Measurements from ENCODE around the gene GPC2.
"Not testable (repeated sequence)": the region's sequence is repeated elsewhere in the genome, so short reads cannot be mapped to it uniquely, and the experiment has no call there.

The GPC2 gene

GRCh38 chr7:100152937-100153666 lies 24.1 kb downstream of the GPC2 start:
- no peak for DNase-seq (ENCODE audit: low read depth, low spot score)

GRCh38 chr7:100152404-100152803 lies 24.8 kb downstream of the GPC2 start:
- no peak for DNase-seq (ENCODE audit: low read depth, low spot score)

- DNase-seq (ENCODE audit: low read depth, low spot score) = peak; percentile 97
Measured at GRCh38 chr7:100148559-100149328, 28.4 kb downstream of the GPC2 start, which contains the start of gene LAMTOR4. TSS of gene LAMTOR4 (plus strand) at chr7:100148918. CDS start at chr7:100148973, 55 bp downstream.

GRCh38 chr7:100148225-100148558 lies 29.0 kb downstream of the GPC2 start:
- no peak for DNase-seq (ENCODE audit: low read depth, low spot score)

- no peak for DNase-seq (ENCODE audit: low read depth, low spot score)
Measured at GRCh38 chr7:100147278-100147677, 29.9 kb downstream of the GPC2 start.

GRCh38 chr7:100146350-100146749 lies 30.8 kb downstream of the GPC2 start:
- not testable (repeated sequence) for DNase-seq (ENCODE audit: low read depth, low spot score)

DNA sequence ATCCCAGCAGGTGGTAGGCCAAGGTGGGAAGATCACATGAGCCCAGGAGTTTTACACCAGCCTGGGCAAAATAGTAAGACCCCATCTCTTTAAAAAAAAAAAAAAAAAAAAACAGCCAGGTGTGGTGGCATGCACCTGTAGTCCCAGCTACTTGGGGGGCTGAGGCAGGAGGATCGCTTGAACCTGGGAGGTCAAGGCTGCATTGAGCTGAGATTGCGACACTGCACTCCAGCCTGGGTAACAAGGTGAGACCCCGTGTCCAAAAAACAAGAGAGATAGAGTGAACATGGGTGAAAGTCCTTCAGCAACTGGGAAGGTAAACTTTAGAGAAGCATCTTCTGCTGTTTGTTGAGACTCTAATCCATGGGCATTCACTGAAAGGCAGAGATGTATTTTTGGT lies 34.7 kb downstream of the GPC2 start:
- no peak for DNase-seq (ENCODE audit: low read depth, low spot score)

GRCh38 chr7:100141555-100141949 lies 35.6 kb downstream of the GPC2 start:
- DNase-seq (ENCODE audit: low read depth, low spot score) = no peak

- DNase-seq (ENCODE audit: low read depth, low spot score) = no peak
Measured at GRCh38 chr7:100137851-100138760, 39.1 kb downstream of the GPC2 start.

GRCh38 chr7:100132697-100133151 lies 44.5 kb downstream of the GPC2 start:
- DNase-seq (ENCODE audit: low read depth, low spot score) = no peak

- DNase-seq (ENCODE audit: low read depth, low spot score) = no peak
Measured at GRCh38 chr7:100132126-100132525, 45.1 kb downstream of the GPC2 start.

DNA sequence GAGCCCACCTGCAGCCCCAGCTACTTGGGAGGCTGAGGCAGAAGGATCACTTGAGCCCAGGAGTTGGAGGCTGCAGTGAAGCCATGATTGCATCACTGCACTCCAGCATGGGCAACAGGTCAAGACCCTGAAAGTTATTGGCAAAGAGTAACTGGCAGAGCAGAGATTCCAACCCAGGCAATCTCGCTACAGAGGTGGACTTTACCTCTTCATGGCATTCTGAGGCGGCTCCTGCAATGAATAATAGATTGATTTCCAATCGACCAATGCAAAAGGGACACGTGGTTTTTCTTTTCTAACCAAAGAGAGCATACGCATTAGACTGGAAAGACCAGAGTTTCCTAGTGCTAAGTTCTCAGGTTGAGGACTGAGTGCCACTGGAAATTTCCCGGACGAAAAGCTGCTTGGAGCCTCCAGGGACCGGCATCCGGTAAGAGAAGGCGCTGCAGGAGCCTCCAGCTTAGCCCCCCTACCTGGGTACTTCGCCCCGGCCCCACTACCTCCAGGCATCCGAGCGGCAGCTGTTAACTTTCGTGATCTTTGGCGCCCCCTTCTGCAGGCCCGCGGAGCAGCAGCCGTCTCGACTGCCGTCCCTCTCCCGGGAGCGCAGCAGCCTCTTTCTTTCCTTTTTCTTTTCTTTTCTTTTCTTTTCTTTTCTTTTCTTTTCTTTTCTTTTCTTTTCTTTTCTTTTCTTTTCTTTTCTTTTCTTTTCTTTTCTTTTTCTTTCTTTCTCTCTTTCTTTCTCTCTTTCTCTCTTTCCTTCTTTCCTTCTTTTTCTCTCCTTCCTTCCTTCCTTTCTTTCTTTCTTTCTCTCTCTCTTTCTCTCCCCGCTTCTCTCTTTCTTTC lies 46.4 kb downstream of the GPC2 start:
- no peak for DNase-seq (ENCODE audit: low read depth, low spot score)

- DNase-seq (ENCODE audit: low read depth, low spot score) = not testable (repeated sequence)
Measured at GRCh38 chr7:100130220-100130607, 47.0 kb downstream of the GPC2 start.

GRCh38 chr7:100128637-100128963 lies 48.6 kb downstream of the GPC2 start:
- DNase-seq (ENCODE audit: low read depth, low spot score) = no peak

DNA sequence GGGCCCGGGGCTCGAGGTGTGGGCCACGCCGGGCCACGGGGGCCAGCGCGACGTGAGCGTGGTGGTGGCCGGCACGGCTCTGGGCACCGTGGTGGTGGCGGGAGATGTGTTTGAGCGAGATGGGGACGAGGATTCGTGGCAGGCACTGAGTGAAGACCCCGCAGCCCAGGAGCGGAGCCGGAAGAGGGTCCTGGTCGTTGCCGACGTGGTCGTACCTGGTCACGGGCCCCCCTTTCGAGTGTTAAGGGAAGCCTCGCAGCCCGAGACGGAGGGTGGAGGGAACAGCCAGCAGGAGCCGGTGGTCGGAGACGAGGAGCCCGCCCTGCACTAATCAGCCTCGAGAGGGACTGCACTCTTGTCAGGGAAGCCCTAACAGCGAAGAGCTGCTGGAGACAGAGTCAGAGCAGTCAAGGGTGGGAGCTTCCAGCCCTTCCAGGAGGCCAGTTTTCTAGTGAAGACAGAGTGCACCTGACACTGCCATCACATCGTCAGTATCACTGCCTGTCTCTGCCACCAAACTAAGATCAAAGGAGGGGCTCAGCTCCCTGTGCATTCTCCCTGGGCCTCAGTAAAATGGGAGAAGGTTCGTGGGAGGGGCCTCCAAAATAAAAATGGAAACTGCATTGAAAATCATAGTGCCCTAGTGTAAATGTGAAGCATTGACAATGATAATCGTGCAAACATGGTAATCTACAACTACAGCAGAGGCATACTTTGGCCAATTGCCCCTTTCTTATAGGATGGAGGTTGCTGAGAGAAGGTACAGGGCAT lies 49.1 kb downstream of the GPC2 start:
- no peak for DNase-seq (ENCODE audit: low read depth, low spot score)

GRCh38 chr7:100126931-100127865 lies 50.0 kb downstream of the GPC2 start, which contains the start of gene MBLAC1:
TSS of gene MBLAC1 (plus strand) at chr7:100126967. CDS start at chr7:100127396, 429 bp downstream.
- peak; percentile 79 for DNase-seq (ENCODE audit: low read depth, low spot score)

- DNase-seq (ENCODE audit: low read depth, low spot score) = no peak
Measured at GRCh38 chr7:100126239-100126930, 50.8 kb downstream of the GPC2 start.

Measured in smooth muscle cell of the brain vasculature (primary cell).